Measurements from ENCODE around the gene RTF1.

Gene RTF1

DNA sequence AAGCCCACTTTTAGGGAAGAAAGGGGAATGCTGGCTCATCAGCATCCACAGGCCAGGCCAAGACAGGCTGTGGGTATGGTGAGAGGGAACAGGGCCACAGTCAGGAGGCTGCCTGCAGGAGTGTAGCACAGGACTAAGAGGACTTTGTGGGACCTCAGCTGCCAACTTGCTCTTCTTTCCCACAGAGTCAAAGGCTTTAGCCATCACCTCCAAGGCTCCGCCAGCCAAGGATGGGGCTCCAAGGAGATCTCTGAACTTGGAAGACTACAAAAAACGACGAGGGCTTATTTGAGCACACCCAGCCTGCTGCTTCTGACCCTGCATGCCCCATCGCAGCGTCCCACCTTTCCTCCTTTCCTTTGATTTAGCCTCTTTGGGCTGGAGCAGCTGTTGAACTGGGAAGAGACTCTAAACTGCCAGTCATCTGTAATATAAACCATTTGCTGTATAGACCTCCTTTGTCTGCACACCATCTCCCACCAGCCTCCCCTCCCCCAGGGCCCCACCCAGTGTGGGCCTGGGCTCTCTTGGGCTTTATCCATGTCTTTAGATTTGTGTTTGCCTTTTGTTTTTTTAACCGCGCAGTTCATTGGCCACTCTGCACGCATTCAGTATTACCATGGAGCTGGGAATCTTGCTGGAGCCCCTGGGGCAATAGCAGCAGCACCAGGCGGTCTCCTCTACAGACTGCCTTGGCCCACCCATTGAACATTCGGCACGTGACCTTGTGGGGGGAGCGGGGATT is 63.7 kb downstream of the RTF1 start:
- no peak for DNase-seq (ENCODE audit: low read depth)
- TF ChIP-seq MYC (IDR thresholded peaks at IDR 0.05; ENCODE audit: low read depth, low read length) (no peak), POLR2A (IDR thresholded peaks at IDR 0.05; ENCODE audit: extremely low read depth, insufficient read length) (no peak)
- TF ChIP-seq, protein P1, sequence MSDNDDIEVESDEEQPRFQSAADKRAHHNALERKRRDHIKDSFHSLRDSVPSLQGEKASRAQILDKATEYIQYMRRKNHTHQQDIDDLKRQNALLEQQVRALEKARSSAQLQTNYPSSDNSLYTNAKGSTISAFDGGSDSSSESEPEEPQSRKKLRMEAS (IDR thresholded peaks at IDR 0.05; ENCODE audit: low read depth, low read length): no peak
- TF ChIP-seq, protein P2, sequence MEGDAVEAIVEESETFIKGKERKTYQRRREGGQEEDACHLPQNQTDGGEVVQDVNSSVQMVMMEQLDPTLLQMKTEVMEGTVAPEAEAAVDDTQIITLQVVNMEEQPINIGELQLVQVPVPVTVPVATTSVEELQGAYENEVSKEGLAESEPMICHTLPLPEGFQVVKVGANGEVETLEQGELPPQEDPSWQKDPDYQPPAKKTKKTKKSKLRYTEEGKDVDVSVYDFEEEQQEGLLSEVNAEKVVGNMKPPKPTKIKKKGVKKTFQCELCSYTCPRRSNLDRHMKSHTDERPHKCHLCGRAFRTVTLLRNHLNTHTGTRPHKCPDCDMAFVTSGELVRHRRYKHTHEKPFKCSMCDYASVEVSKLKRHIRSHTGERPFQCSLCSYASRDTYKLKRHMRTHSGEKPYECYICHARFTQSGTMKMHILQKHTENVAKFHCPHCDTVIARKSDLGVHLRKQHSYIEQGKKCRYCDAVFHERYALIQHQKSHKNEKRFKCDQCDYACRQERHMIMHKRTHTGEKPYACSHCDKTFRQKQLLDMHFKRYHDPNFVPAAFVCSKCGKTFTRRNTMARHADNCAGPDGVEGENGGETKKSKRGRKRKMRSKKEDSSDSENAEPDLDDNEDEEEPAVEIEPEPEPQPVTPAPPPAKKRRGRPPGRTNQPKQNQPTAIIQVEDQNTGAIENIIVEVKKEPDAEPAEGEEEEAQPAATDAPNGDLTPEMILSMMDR (IDR thresholded peaks at IDR 0.05; ENCODE audit: low read depth, low read length): no peak
- H3K4me3 ChIP-seq (ENCODE audit: low read depth, low read length): no peak overlapping the region

GRCh38 chr15:41482110-41482877 is 65.4 kb downstream of the RTF1 start:
- no peak for DNase-seq (ENCODE audit: low read depth)
- H3K4me3 ChIP-seq (ENCODE audit: low read depth, low read length): no peak overlapping the region
- TF ChIP-seq POLR2A (IDR thresholded peaks at IDR 0.05; ENCODE audit: extremely low read depth, insufficient read length) (no peak), MYC (IDR thresholded peaks at IDR 0.05; ENCODE audit: low read depth, low read length) (no peak)
- TF ChIP-seq, protein P1 (IDR thresholded peaks at IDR 0.05; ENCODE audit: low read depth, low read length): no peak
- TF ChIP-seq, protein P2 (IDR thresholded peaks at IDR 0.05; ENCODE audit: low read depth, low read length): no peak

DNA sequence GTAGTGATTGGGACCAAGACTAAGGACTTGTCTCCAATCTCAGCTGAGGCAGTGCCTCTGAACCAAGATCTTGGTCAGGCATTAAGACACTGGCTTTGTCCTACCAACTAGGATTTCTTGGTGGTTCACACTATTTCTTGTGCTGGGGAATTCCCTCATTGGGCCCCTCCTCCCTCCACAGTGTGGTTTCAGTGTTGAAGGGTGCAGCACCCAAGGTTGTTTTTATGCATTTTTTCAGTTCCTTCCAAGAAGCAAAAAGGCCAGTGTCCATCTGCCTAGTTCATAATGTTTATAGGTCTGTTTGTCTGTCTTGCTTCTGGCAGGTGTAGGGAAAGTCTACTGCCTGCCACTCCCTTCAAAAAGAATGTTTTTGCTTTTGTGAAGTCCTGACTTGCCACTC is 66.2 kb downstream of the RTF1 start:
- DNase-seq (ENCODE audit: low read depth): no peak
- TF ChIP-seq MYC (IDR thresholded peaks at IDR 0.05; ENCODE audit: low read depth, low read length) (no peak), POLR2A (IDR thresholded peaks at IDR 0.05; ENCODE audit: extremely low read depth, insufficient read length) (no peak)
- TF ChIP-seq, protein P1 (IDR thresholded peaks at IDR 0.05; ENCODE audit: low read depth, low read length): no peak
- TF ChIP-seq, protein P2 (IDR thresholded peaks at IDR 0.05; ENCODE audit: low read depth, low read length): no peak
- H3K4me3 ChIP-seq (ENCODE audit: low read depth, low read length): no peak overlapping the region

- no peak for TF ChIP-seq POLR2A (IDR thresholded peaks at IDR 0.05; ENCODE audit: extremely low read depth, insufficient read length)
- TF ChIP-seq MYC (IDR thresholded peaks at IDR 0.05; ENCODE audit: low read depth, low read length): no peak
- TF ChIP-seq, protein P1 (IDR thresholded peaks at IDR 0.05; ENCODE audit: low read depth, low read length): no peak
- H3K4me3 ChIP-seq (ENCODE audit: low read depth, low read length): no peak overlapping the region
- DNase-seq (ENCODE audit: low read depth): no peak
Observed at GRCh38 chr15:41483519-41483918, 66.6 kb downstream of the RTF1 start.

DNA sequence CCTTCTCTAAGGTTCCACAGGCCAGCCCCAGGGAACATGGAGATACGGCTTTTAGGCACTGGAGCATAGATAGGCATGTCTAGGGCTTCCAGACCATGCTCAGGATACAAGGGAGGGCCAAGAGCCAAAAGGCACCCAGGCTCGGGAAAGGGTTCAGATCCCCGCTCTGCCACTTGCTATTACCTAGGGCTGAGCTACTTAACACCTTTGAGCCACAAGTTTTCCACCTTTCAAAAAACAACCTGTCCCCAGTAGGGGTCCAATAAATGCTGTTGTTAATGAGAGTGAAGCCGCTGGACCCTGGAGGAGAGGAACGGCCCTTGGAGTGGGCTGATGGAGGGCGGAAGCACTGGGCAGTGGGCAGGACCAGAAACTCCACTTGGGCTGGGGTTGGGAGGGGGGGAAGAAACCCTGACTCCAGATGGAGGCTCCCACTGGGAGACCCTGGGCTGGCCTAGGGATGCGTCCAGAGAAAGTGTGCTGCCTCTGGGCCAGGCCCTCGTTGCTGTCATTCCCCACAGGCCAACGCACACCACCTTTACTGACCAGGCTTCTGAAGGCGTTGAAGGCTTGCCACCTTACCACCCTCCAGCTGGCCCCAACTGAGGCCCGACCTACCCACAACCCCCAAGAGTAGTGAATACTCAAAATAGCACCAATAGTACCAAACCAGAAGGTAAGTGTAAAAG is 68.2 kb downstream of the RTF1 start:
- no peak overlapping the region for H3K4me3 ChIP-seq (ENCODE audit: low read depth, low read length)
- TF ChIP-seq, protein P1 (IDR thresholded peaks at IDR 0.05; ENCODE audit: low read depth, low read length): no peak
- TF ChIP-seq POLR2A (IDR thresholded peaks at IDR 0.05; ENCODE audit: extremely low read depth, insufficient read length): no peak
- TF ChIP-seq, protein P2 (IDR thresholded peaks at IDR 0.05; ENCODE audit: low read depth, low read length): no peak
- TF ChIP-seq MYC (IDR thresholded peaks at IDR 0.05; ENCODE audit: low read depth, low read length): no peak
- DNase-seq (ENCODE audit: low read depth): no peak
